CD4-positive, alpha-beta T cell treated with Interleukin-1 beta for 1 hour (primary cell): ENCODE results near the gene ITGA11.
A peak's percentile ranks its signal among the peaks of the same experiment; 100 is the strongest.

Source experiments
- DNase-seq, 2 donors: peaks; one replicate each; pipeline ENCODE4 v3.0.0-alpha.2; 2020 to 2022

The ITGA11 gene

GRCh38 chr15:68372291-68372811 lies 59.6 kb downstream of the ITGA11 start:
- DNase-seq, result no peak

DNA sequence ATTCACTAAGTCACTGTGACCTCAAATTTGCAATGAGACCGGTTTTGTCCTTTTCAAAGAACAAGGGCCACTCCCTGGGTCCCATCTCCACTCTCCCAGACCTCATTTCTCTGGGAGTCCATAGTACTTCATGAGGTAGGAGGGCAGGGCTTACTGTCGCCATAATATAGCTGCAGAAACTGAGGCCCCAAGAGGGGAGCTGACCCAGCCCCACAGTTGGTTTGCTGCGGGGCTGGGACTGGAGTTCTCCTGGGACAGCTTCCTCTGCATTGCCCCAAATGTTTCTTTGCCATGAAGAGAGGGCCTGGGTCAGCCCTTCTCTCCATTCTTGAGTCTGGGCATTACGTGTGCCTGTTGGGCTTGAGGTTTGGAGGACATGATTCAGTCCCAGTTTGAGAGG lies 60.1 kb downstream of the ITGA11 start:
- no peak for DNase-seq

GRCh38 chr15:68371160-68371559 lies 60.8 kb downstream of the ITGA11 start:
- no peak for DNase-seq

DNA sequence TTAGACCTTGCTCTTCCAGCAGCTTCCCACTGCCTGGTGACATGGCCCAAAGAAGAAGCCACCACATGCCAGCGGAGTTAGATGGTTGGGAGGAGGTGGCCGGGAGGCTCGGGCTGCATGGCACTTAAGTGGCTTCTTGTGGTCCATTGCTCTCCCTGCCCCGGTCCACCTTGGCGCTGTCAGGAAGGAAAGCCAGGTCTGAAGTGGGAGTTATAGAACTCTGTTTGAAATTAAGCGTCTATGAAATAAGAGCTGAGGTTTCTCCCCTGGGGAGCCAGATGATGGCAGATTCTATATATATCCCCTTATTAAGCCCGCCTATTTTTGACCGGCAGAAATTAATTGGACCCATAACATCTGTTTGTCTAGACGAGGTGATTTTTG lies 61.2 kb downstream of the ITGA11 start:
- no peak for DNase-seq

GRCh38 chr15:68369931-68370767 lies 61.8 kb downstream of the ITGA11 start:
- DNase-seq, result no peak

GRCh38 chr15:68368731-68369435 lies 63.1 kb downstream of the ITGA11 start:
- DNase-seq, result no peak

GRCh38 chr15:68367992-68368391 lies 64.0 kb downstream of the ITGA11 start:
- no peak for DNase-seq

- DNase-seq, result no peak
Measured at GRCh38 chr15:68367226-68367625, 64.7 kb downstream of the ITGA11 start.

DNA sequence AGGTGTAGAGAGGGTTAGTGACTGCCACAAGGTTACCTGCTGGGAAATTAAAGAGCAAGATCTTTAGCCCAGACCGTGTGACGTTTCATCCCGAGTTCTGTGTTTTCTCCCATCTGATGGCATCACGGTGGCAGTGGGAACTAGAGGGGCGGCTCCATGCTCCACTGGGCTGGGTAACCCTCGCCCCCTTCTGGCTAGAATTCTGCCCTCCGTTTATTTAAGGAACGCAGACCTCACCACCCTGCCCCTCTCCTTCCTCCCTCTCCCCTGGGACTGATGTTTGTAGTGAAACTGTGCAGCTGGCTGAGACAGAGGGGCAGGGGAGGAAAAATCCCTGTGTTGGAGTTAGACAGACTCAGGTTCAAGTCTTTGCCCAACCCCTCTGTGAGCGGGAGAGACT lies 65.6 kb downstream of the ITGA11 start:
- DNase-seq, result no peak

GRCh38 chr15:68365770-68366169 lies 66.2 kb downstream of the ITGA11 start:
- DNase-seq, result no peak

- no peak for DNase-seq
Measured at GRCh38 chr15:68365140-68365745, 66.7 kb downstream of the ITGA11 start.

- no peak for DNase-seq
Measured at GRCh38 chr15:68364660-68365035, 67.3 kb downstream of the ITGA11 start.

DNA sequence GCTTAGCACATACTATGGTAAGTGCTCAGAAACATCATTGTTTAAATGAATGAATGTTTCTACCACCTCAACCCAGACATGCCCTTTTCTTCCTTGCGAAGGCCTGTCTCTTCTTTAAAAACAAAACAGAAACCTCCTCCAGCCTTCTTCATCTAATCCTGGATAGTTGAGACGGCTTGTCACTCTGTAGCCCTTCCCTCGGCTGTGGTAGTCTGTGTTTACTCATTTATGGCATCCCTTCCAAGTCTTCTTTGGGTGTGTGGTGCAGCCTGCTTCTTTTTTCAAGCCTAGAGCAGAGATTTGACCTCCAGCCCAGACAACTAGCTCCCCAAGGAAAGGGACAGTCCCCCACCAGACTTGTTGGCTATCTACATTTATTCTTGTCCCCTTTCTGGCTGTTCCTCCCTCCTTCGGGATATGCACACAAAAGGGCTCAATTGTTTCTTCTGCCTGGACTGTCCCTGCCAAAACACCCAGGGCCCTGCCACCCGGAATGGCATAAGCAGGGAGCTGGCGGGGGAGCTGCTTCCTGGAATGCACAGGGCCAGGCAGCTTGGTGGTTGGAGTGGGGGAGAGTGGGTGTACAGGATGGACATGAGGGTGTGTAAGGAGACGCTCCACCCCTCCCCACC lies 67.8 kb downstream of the ITGA11 start:
- no peak for DNase-seq

DNA sequence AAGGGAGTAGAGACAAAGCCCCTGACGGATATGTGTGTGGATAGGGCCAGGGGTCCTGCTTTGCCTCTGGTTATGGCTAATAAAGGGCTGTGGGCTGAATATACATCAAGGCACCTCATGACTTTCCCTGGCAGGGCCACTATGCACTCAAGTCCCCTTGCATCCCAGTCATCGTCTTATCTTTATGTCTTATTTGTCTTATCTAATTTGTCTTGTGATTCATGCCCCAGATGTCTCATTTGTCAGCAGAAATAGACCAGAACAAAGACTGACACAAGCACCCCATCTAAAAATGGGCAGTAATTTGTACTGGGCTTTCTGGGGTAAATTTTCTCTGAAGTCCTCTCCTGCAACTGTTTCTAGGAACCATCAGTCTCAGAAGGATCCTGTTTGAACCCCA lies 68.6 kb downstream of the ITGA11 start:
- no peak for DNase-seq

DNA sequence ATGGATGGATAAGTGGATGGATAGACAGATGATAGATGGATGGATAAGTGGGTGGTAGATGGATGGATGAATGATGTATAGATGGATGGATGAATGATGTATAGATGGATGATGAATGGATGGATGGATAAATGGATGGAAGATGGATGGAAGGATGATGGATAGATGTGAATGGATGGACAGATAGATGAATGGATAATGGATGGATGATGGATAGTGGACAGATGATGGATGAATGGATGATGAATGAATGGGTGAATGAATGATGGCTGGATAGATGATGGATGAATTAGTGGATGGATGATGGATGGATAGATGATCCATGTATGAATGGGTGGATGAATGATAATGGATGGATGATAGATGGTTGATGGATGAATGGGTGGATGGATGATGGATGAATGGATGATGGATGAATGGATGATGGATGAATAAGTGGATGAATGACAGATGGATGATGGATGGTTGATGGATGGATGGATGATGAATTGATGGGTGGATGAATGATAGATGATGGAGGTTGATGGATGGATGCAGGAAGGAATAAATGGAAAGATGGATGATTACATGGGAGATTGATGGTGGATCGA lies 69.3 kb downstream of the ITGA11 start:
- DNase-seq, result no peak

GRCh38 chr15:68360721-68361120 lies 71.2 kb downstream of the ITGA11 start:
- DNase-seq, result no peak

GRCh38 chr15:68356778-68357177 lies 75.2 kb downstream of the ITGA11 start:
- DNase-seq, result no peak

DNA sequence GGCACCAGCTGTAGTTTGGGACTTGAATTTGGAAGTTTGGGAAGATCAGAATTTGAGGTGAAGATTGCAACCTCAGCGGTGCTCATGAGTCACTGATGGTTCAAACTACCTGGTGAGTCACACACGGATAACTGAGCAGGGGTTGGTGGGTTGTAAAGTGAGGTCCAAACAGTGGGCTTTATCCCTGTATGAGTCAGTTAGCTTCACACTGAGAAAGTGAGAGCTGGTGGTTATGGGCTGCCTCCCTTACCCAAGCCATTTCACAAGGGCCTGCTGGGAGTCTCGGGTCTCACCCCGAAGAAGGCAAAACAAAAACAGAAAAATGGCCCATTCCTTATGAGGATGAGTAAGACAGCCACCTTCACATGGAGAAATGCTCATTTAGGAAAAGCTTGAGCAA lies 77.0 kb downstream of the ITGA11 start:
- no peak for DNase-seq

GRCh38 chr15:68354268-68354667 lies 77.7 kb downstream of the ITGA11 start:
- DNase-seq, result no peak

GRCh38 chr15:68353421-68354135 lies 78.4 kb downstream of the ITGA11 start:
- no peak for DNase-seq

GRCh38 chr15:68352401-68353062 lies 79.4 kb downstream of the ITGA11 start:
- peak in 1 of 2 donors; percentile 50 for DNase-seq

GRCh38 chr15:68349151-68349550 lies 82.8 kb downstream of the ITGA11 start:
- no peak for DNase-seq
